A549 (cell line): Measurements from ENCODE around the gene KCNAB3.

ENCODE experiments used
- CBX8 ChIP-seq: fragments of 200-600 bp; sonication (generic); IDR thresholded peaks from 2 replicates; pipeline ENCODE4 v1.6.1; 2016
- GATA3 ChIP-seq: IDR thresholded peaks from 2 replicates; pipeline ENCODE4 v1.6.1; 2012; ENCODE audit warnings: borderline replicate concordance
- TF ChIP-seq, protein P1 (sequence below): fragments of >200 bp; sonication (Bioruptor Twin); formaldehyde crosslinking; IDR thresholded peaks from 3 replicates; pipeline ENCODE4 v1.6.1; 2016
- TF ChIP-seq, protein P2 (sequence below): fragments of >200 bp; sonication (Bioruptor Twin); formaldehyde crosslinking; IDR thresholded peaks from 3 replicates; pipeline ENCODE4 v1.5.1; 2016

DNA sequence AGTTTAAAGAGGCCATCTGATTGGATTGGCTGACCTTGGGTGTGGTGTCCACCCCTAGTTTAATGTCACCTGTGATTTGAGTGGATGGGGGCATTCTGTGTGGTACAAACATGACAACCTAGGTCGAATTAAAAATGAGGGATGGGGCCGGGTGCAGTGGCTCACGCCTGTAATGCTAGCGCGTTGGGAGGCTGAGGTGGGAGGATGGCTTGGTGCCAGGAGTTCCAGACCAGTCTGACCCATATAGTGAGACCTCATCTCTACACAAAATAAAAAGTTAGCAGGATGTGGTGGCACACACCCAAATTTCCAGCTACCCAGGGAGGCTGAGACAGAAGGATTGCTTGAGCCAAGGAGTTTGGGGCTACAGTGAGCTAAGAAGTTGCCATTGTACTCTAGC, 16.8 kb upstream of the KCNAB3 start:
- TF ChIP-seq, protein P1, sequence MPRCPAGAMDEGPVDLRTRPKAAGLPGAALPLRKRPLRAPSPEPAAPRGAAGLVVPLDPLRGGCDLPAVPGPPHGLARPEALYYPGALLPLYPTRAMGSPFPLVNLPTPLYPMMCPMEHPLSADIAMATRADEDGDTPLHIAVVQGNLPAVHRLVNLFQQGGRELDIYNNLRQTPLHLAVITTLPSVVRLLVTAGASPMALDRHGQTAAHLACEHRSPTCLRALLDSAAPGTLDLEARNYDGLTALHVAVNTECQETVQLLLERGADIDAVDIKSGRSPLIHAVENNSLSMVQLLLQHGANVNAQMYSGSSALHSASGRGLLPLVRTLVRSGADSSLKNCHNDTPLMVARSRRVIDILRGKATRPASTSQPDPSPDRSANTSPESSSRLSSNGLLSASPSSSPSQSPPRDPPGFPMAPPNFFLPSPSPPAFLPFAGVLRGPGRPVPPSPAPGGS: no peak
- no peak for TF ChIP-seq GATA3
- TF ChIP-seq, protein P2, sequence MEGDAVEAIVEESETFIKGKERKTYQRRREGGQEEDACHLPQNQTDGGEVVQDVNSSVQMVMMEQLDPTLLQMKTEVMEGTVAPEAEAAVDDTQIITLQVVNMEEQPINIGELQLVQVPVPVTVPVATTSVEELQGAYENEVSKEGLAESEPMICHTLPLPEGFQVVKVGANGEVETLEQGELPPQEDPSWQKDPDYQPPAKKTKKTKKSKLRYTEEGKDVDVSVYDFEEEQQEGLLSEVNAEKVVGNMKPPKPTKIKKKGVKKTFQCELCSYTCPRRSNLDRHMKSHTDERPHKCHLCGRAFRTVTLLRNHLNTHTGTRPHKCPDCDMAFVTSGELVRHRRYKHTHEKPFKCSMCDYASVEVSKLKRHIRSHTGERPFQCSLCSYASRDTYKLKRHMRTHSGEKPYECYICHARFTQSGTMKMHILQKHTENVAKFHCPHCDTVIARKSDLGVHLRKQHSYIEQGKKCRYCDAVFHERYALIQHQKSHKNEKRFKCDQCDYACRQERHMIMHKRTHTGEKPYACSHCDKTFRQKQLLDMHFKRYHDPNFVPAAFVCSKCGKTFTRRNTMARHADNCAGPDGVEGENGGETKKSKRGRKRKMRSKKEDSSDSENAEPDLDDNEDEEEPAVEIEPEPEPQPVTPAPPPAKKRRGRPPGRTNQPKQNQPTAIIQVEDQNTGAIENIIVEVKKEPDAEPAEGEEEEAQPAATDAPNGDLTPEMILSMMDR: no peak
- TF ChIP-seq CBX8: no peak
